A549 (cell line): Measurements from ENCODE around the gene SEPTIN10. TPM values are rescaled to one million over a fixed set of nuclear protein-coding genes. Genes with fewer than 3 reads are reported as not detected.

Experiments
- ATAC-seq, 2 experiments: fragments of 200-7000 bp in 1 of 2; fragments of >200 bp in 1 of 2; cut with Nextera tagmentation in 1 of 2; cut with Tn5 transposase in 1 of 2; 3 replicates each; pipeline versions ENCODE4 v1.8.0 to v1.9.1; 2018 to 2020; ENCODE audit warnings: mild to moderate bottlenecking in 1 of 2, moderate library complexity in 1 of 2
- CTCF ChIA-PET: fragments of 300-600 bp; sonication (Branson Sonifier 250); formaldehyde crosslinking; extraction: SDS; loops from one replicate; lab custom pipeline; 2021; ENCODE audit warnings: antibody characterized with exemption, inconsistent platforms; lab: Yijun Ruan, JAX
- POLR2A ChIA-PET: fragments of 350-600 bp; formaldehyde crosslinking; extraction: SDS; loops from one replicate; lab custom pipeline; 2021; ENCODE audit warnings: antibody characterized with exemption, inconsistent platforms; lab: Yijun Ruan, JAX
- DNase-seq, 2 experiments: peaks; one replicate each; pipeline versions ENCODE4 v3.0.0 to v3.0.0-alpha.2; 2011 to 2016; ENCODE audit warnings: low read depth in 1 of 2, low spot score in 1 of 2
- FAIRE-seq: peaks from 2 replicates; lab custom pipeline; 2011; peaks lifted over from hg19 to GRCh38; lab: Jason Lieb, UNC
- H3K27ac ChIP-seq, 2 experiments: fragments of >200 bp; sonication (Bioruptor Twin); formaldehyde crosslinking; 3 replicates each; pipeline ENCODE4 v1.5.1; 2016 to 2017
- H3K4me1 ChIP-seq: fragments of >200 bp; sonication (Bioruptor Twin); formaldehyde crosslinking; 3 replicates; pipeline ENCODE4 v1.6.1; 2016
- H3K4me2 ChIP-seq: fragments of >200 bp; sonication (Bioruptor Twin); formaldehyde crosslinking; 3 replicates; pipeline ENCODE4 v1.6.1; 2016
- H3K4me3 ChIP-seq: fragments of >200 bp; sonication (Bioruptor Twin); formaldehyde crosslinking; 3 replicates; pipeline ENCODE4 v1.5.1; 2016
- H3K9me3 ChIP-seq: fragments of >200 bp; sonication (Bioruptor Twin); formaldehyde crosslinking; 3 replicates; pipeline ENCODE4 v1.6.1; 2016
- CBX8 ChIP-seq: fragments of 200-600 bp; sonication (generic); IDR thresholded peaks from 2 replicates; pipeline ENCODE4 v1.6.1; 2016
- CHD4 ChIP-seq: fragments of 200-600 bp; sonication (generic); IDR thresholded peaks from 2 replicates; pipeline ENCODE4 v1.6.1; 2016; ENCODE audit warnings: antibody characterized with exemption, mild to moderate bottlenecking, borderline replicate concordance
- CTCF ChIP-seq: fragments of >200 bp; sonication (Bioruptor Twin); formaldehyde crosslinking; IDR thresholded peaks from 3 replicates; pipeline ENCODE4 v1.5.1; 2016
- ESRRA ChIP-seq: fragments of 150-350 bp; IDR thresholded peaks from 2 replicates; pipeline ENCODE4 v1.6.1; 2014; ENCODE audit warnings: mild to moderate bottlenecking, low read length, borderline replicate concordance
- GATA3 ChIP-seq: IDR thresholded peaks from 2 replicates; pipeline ENCODE4 v1.6.1; 2012; ENCODE audit warnings: borderline replicate concordance
- HES2 ChIP-seq: fragments of >200 bp; sonication (Bioruptor Twin); formaldehyde crosslinking; IDR thresholded peaks from 2 replicates; pipeline ENCODE4 v1.6.1; 2016
- HOXA7 ChIP-seq: fragments of 250-450 bp; sonication (Bioruptor Pico); IDR thresholded peaks from 2 replicates; pipeline ENCODE4 v1.5.0; 2020; ENCODE audit warnings: mild to moderate bottlenecking, moderate library complexity
- JUN ChIP-seq, 2 experiments: fragments of >200 bp; sonication (Bioruptor Twin); formaldehyde crosslinking; IDR thresholded peaks; 2 replicates in 1 of 2; 3 replicates in 1 of 2; pipeline ENCODE4 v1.6.1; 2016 to 2017
- JUNB ChIP-seq: fragments of >200 bp; sonication (Bioruptor Twin); formaldehyde crosslinking; IDR thresholded peaks from 2 replicates; pipeline ENCODE4 v1.6.1; 2016
- MAFK ChIP-seq: fragments of 450-650 bp; IDR thresholded peaks from 2 replicates; pipeline ENCODE4 v1.6.1; 2014; ENCODE audit not compliant: partially characterized antibody
- MYC ChIP-seq: IDR thresholded peaks from 2 replicates; pipeline ENCODE4 v1.6.1; 2012; ENCODE audit warnings: mild to moderate bottlenecking, inconsistent platforms, low read length, improper control_type of control experiment, borderline replicate concordance
- NFE2L2 ChIP-seq: fragments of 150-350 bp; conservative IDR thresholded peaks from 2 replicates; pipeline ENCODE4 v1.6.1; 2014; ENCODE audit warnings: low read length
- NR3C1 ChIP-seq: fragments of >200 bp; sonication (Bioruptor Twin); formaldehyde crosslinking; IDR thresholded peaks from 3 replicates; pipeline ENCODE4 v1.6.1; 2017
- POLR2AphosphoS2 ChIP-seq: conservative IDR thresholded peaks from 2 replicates; pipeline ENCODE4 v1.6.1; 2012; ENCODE audit warnings: low read length, improper control_type of control experiment, inconsistent platforms
- RARB ChIP-seq: fragments of 250-450 bp; sonication (Bioruptor Pico); IDR thresholded peaks from 2 replicates; pipeline ENCODE4 v1.8.0; 2021; ENCODE audit warnings: mild to moderate bottlenecking, moderate library complexity
- RCOR1 ChIP-seq: fragments of 150-350 bp; IDR thresholded peaks from 2 replicates; pipeline ENCODE4 v1.6.1; 2014; ENCODE audit warnings: antibody characterized with exemption, low read length, low read depth
- RFX5 ChIP-seq: fragments of 450-650 bp; IDR thresholded peaks from 2 replicates; pipeline ENCODE4 v1.7.1; 2014; ENCODE audit warnings: antibody characterized with exemption, mild to moderate bottlenecking, moderate library complexity
- SMC3 ChIP-seq: fragments of >200 bp; sonication (Bioruptor Twin); formaldehyde crosslinking; IDR thresholded peaks from 3 replicates; pipeline ENCODE4 v1.6.1; 2018; ENCODE audit warnings: inconsistent platforms
- USF2 ChIP-seq: fragments of 450-650 bp; IDR thresholded peaks from 2 replicates; pipeline ENCODE4 v1.6.1; 2014; ENCODE audit warnings: antibody characterized with exemption
- ZC3H11A ChIP-seq: fragments of 450-650 bp; IDR thresholded peaks from 2 replicates; pipeline ENCODE4 v1.6.1; 2014; ENCODE audit warnings: antibody characterized with exemption, mild to moderate bottlenecking
- WGBS: methylation state at CpG from one replicate; pipeline ENCODE4 v1.1.6; 2017; ENCODE audit errors: missing lambda C conversion rate; 5-methylcytosine and 5-hydroxymethylcytosine counted together
- polyA plus RNA-seq, 4 experiments: library from polyadenylated mRNA; depleted of rRNA in 3 of 4; stranded (reverse); fragments of >200 nt; fragmentation: RNase III in 1 of 4; extraction: RNeasy Plus Mini Kit Qiagen cat#74134 plus additional on column Dnase treatment in 1 of 4; gene quantifications; 2 replicates in 3 of 4; 3 replicates in 1 of 4; pipeline ENCODE4 v1.2.3, GENCODE V29; 2011 to 2017
- TF ChIP-seq, protein P1 (sequence below): fragments of 150-350 bp; IDR thresholded peaks from 2 replicates; pipeline ENCODE4 v1.6.1; 2014; ENCODE audit warnings: low read depth, mild to moderate bottlenecking, low read length

SEPTIN10 gene
- polyA plus RNA-seq, 2 of the 4 experiments (the other 2 are of a cell fraction), result 87.6 to 95.0 TPM

GRCh38 chr2:109637749-109638570 is 24.2 kb upstream of the SEPTIN10 start:
- CTCF ChIA-PET, result interaction anchor here (1.0 to 1.6 kb wide), 2 partner anchors 8 to 92 kb away, joined by 3 read pairs; no protein-coding TSS in a partner anchor
- WGBS, result 78% methylated on average over 9 of the region's 9 CpGs

DNA sequence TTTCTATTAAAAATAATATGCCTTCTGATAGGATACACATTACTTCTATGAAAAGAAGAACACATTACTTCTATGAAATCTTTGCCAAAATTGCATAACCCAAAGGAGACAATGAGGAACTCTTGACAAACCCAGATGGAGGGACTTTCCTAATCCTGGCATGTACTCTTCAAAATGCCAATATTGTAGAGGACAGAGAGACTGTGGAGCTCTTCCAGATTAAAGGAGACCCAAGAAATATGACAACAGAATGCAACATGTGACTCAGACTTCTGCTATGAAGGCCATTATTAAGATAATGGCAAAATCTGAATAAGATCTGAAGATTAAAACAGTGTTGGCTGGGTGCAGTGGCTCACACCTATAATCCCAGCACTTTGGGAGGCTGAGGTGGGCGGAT is 22.6 kb upstream of the SEPTIN10 start:
- WGBS, result 61% methylated on average over 1 of the region's 1 CpG
- DNase-seq (no peak), ATAC-seq (no peak), FAIRE-seq (no peak)
- no peak for TF ChIP-seq JUN (IDR thresholded peaks at IDR 0.05)
- no peak overlapping the region for H3K27ac ChIP-seq
- no peak overlapping the region for H3K4me2 ChIP-seq
- no peak overlapping the region for H3K4me3 ChIP-seq
- no peaks in the 10 kb centered on the region for H3K9me3 ChIP-seq
- H3K4me1 ChIP-seq, result peaks cover 5% of the 10 kb centered on the region; the same call in 1 of the 3 replicates
- CTCF ChIA-PET, result interaction anchor here (0.8 to 1.6 kb wide), 2 partner anchors 9 to 90 kb away, joined by 3 read pairs; no protein-coding TSS in a partner anchor
- POLR2A ChIA-PET, result no interaction called here

More at GRCh38 chr2:109637749-109638570, 24.2 kb upstream of the SEPTIN10 start:
- POLR2A ChIA-PET, result no interaction called here
- Histone ChIP-seq H3K4me1 (no peaks in the 10 kb centered on the region), H3K9me3 (no peaks in the 10 kb centered on the region), H3K4me2 (no peak overlapping the region), H3K27ac (no peak overlapping the region), H3K4me3 (no peak overlapping the region)
- FAIRE-seq, result no peak
- DNase-seq, result no peak
- TF ChIP-seq RCOR1 (no peak), HES2 (no peak), POLR2AphosphoS2 (no peak), MAFK (no peak), RFX5 (no peak), JUN (IDR thresholded peaks at IDR 0.05) (no peak), MYC (no peak), NFE2L2 (no peak), SMC3 (no peak), RARB (CRISPR knock-in tag) (no peak), USF2 (no peak)
- TF ChIP-seq, protein P1, sequence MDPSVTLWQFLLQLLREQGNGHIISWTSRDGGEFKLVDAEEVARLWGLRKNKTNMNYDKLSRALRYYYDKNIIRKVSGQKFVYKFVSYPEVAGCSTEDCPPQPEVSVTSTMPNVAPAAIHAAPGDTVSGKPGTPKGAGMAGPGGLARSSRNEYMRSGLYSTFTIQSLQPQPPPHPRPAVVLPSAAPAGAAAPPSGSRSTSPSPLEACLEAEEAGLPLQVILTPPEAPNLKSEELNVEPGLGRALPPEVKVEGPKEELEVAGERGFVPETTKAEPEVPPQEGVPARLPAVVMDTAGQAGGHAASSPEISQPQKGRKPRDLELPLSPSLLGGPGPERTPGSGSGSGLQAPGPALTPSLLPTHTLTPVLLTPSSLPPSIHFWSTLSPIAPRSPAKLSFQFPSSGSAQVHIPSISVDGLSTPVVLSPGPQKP, result no peak
- no peak for ATAC-seq

DNA sequence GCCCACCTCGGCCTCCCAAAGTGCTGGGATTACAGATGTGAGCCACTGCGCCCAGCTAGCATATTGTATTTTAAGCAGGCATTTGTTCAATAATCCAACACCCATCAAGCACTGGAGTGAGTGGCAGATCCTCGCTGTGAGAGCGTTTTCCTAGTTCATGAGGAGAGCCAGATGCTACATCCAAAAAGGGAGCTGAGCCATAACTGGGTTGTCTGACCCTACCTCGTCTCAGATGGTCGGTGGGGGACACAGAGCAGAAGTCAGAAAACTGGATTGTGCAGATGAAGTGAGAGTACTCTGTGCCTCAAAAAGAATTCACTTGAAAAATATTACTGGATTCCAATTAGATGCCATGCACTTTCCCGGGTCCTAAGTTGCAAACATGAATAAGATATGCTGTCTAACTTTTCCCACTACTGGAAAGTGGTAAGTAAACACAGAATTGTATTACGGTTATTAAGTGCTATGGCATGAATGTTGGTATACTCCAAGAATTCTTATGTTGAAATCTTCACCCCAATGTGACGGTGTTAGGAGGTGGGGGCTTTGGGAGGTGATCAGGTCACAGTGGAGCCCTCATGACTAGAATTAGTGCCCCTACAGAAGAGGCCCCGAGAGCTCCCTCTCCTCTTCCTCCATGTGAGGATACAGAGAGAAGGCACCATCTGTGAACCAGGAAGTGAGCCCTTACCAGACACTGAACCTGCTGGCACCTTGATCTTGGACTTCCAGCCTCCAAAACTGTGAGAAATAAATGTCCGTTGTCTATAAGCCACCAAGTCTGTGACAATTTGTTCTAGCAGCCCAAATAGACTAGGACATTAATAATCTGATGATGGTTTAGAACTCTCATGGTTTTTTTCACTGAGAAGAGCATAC is 21.9 kb upstream of the SEPTIN10 start:
- H3K4me1 ChIP-seq, result peaks cover 5% of the 10 kb centered on the region; the same call in 1 of the 3 replicates
- H3K4me3 ChIP-seq, result no peak overlapping the region
- H3K9me3 ChIP-seq, result no peaks in the 10 kb centered on the region
- POLR2A ChIA-PET, result no interaction called here
- 72% methylated on average over 11 of the region's 11 CpGs for WGBS
- no peak for TF ChIP-seq GATA3
- no peak for TF ChIP-seq ESRRA
- no peak for TF ChIP-seq CBX8
- no peak for TF ChIP-seq JUNB
- TF ChIP-seq, protein P1, result no peak
- TF ChIP-seq CHD4, result no peak
- no peak for TF ChIP-seq RARB (CRISPR knock-in tag)
- TF ChIP-seq ZC3H11A, result no peak
- TF ChIP-seq MYC, result no peak
- no peak for TF ChIP-seq CTCF
- no peak for TF ChIP-seq HOXA7 (CRISPR knock-in tag)
- no peak for TF ChIP-seq NR3C1
- TF ChIP-seq, all 56 proteins: peak for 0
- no peak overlapping the region for H3K4me2 ChIP-seq
- no peak overlapping the region for H3K27ac ChIP-seq
- no peak for DNase-seq
- no peak for ATAC-seq
- CTCF ChIA-PET, result interaction anchor here (0.8 kb wide), 1 partner anchor 10 kb away, joined by 3 read pairs; no protein-coding TSS in a partner anchor
- no peak for FAIRE-seq
